GM12878 (cell line): ENCODE results near the gene RNASE7. TPM values are rescaled to one million over a fixed set of nuclear protein-coding genes. Genes with fewer than 3 reads are reported as not detected.

ENCODE experiments used
- ATAC-seq: fragments of 200-7000 bp; cut with Tn5 transposase; 3 replicates; pipeline ENCODE4 v1.9.1; 2020; ENCODE audit warnings: mild to moderate bottlenecking, moderate library complexity
- BruUV-seq: library from RNA; stranded (reverse); fragments of 400-500 nt; replicated peaks from 2 replicates; lab custom pipeline; 2021; lab: Mats Ljungman, UMichigan
- CTCF ChIA-PET: fragments of 300-600 bp; sonication (Branson Sonifier 250); formaldehyde crosslinking; extraction: SDS; loops from one replicate; lab custom pipeline; 2021; ENCODE audit warnings: inconsistent platforms; lab: Yijun Ruan, JAX
- POLR2A ChIA-PET: fragments of 350-600 bp; formaldehyde crosslinking; extraction: SDS; loops from one replicate; lab custom pipeline; 2021; ENCODE audit warnings: inconsistent platforms; lab: Charles Lee
- RAD21 ChIA-PET: fragments of 300-600 bp; sonication (Branson Sonifier 250); formaldehyde crosslinking; loops from one replicate; lab custom pipeline; 2023; ENCODE audit warnings: antibody characterized with exemption; ENCODE audit not compliant: unreplicated experiment; lab: Charles Lee
- SMC1A ChIA-PET: fragments of 300-600 bp; sonication (Branson Sonifier 250); formaldehyde crosslinking; loops from one replicate; lab custom pipeline; 2023; ENCODE audit not compliant: unreplicated experiment, uncharacterized antibody; lab: Charles Lee
- DNase-seq: peaks from one replicate; pipeline ENCODE4 v3.0.0-alpha.2; 2011; ENCODE audit warnings: low read depth, low spot score
- FAIRE-seq: peaks from 3 replicates; lab custom pipeline; 2011; peaks lifted over from hg19 to GRCh38; lab: Jason Lieb, UNC
- H2AFZ ChIP-seq: 2 replicates; pipeline ENCODE4 v1.6.0; 2011; ENCODE audit warnings: low read depth, low read length, control low read depth; ENCODE audit not compliant: control insufficient read depth
- H3K27ac ChIP-seq: 2 replicates; pipeline ENCODE4 v1.5.1; 2011; ENCODE audit warnings: control low read depth; ENCODE audit not compliant: control insufficient read depth, insufficient read depth
- H3K27me3 ChIP-seq, 2 experiments: replicated peaks in 1 of 2; 2 replicates each; pipeline versions ENCODE4 v1.6.0 to v1.6.1; 2011; ENCODE audit warnings: low read length in 1 of 2; ENCODE audit not compliant: control insufficient read depth in 2 of 2, insufficient read depth in 2 of 2
- H3K36me3 ChIP-seq, 2 experiments: 2 replicates each; pipeline ENCODE4 v1.5.1; 2011; ENCODE audit warnings: low read length in 1 of 2; ENCODE audit not compliant: control insufficient read depth in 2 of 2, insufficient read depth in 2 of 2
- H3K4me1 ChIP-seq: 2 replicates; pipeline ENCODE4 v1.6.1; 2011; ENCODE audit warnings: mild to moderate bottlenecking, low read length, moderate library complexity, mixed read lengths; ENCODE audit not compliant: control insufficient read depth, insufficient read depth
- H3K4me2 ChIP-seq: 2 replicates; pipeline ENCODE4 v1.6.0; 2011; ENCODE audit warnings: control low read depth; ENCODE audit not compliant: control insufficient read depth, insufficient read depth
- H3K4me3 ChIP-seq: fragments of 200-600 bp; sonication (generic); 2 replicates; pipeline ENCODE4 v1.5.1; 2016
- H3K79me2 ChIP-seq: 2 replicates; pipeline ENCODE4 v1.6.0; 2011; ENCODE audit warnings: low read length; ENCODE audit not compliant: control insufficient read depth, insufficient read depth
- H3K9ac ChIP-seq: 2 replicates; pipeline ENCODE4 v1.8.0; 2011; ENCODE audit warnings: low read length, control low read depth, mixed read lengths; ENCODE audit not compliant: control insufficient read depth, insufficient read depth
- H3K9me3 ChIP-seq: replicated peaks from 3 replicates; pipeline ENCODE4 v1.5.1; 2011; ENCODE audit warnings: mild to moderate bottlenecking, low read length; ENCODE audit not compliant: control insufficient read depth, insufficient read depth
- H4K20me1 ChIP-seq: 2 replicates; pipeline ENCODE4 v1.6.0; 2011; ENCODE audit not compliant: control insufficient read depth, insufficient read depth
- BMI1 ChIP-seq: fragments of 450-650 bp; IDR thresholded peaks from 2 replicates; pipeline ENCODE4 v1.6.1; 2016; ENCODE audit warnings: mild to moderate bottlenecking, moderate library complexity, borderline replicate concordance
- BRCA1 ChIP-seq: IDR thresholded peaks from 2 replicates; pipeline ENCODE4 v1.6.1; 2011; ENCODE audit warnings: low read depth, low read length, improper control_type of control experiment
- EZH2 ChIP-seq: IDR thresholded peaks from 2 replicates; pipeline ENCODE4 v1.6.1; 2012; ENCODE audit warnings: low read depth, mild to moderate bottlenecking, control low read depth, inconsistent platforms, low read length, borderline replicate concordance; ENCODE audit not compliant: control insufficient read depth
- FOXM1 ChIP-seq: IDR thresholded peaks from 2 replicates; pipeline ENCODE4 v1.6.1; 2012; ENCODE audit warnings: low read depth, mild to moderate bottlenecking, inconsistent platforms, low read length, moderate library complexity
- HCFC1 ChIP-seq: fragments of 150-350 bp; IDR thresholded peaks from 2 replicates; pipeline ENCODE4 v1.6.1; 2014; ENCODE audit warnings: low read length
- HDGF ChIP-seq: fragments of 450-650 bp; IDR thresholded peaks from 2 replicates; pipeline ENCODE4 v1.6.1; 2016; ENCODE audit warnings: antibody characterized with exemption
- MTA3 ChIP-seq: IDR thresholded peaks from 2 replicates; pipeline ENCODE4 v1.6.1; 2012; ENCODE audit warnings: low read length, inconsistent platforms, borderline replicate concordance
- NBN ChIP-seq: fragments of 450-650 bp; IDR thresholded peaks from 2 replicates; pipeline ENCODE4 v1.6.1; 2016
- POLR2A ChIP-seq: IDR thresholded peaks from 2 replicates; pipeline ENCODE4 v1.6.1; 2011; ENCODE audit warnings: low read depth, mild to moderate bottlenecking, low read length
- POU2F2 ChIP-seq: IDR thresholded peaks from 3 replicates; pipeline ENCODE4 v1.6.1; 2011; ENCODE audit warnings: low read depth, mild to moderate bottlenecking, low read length, borderline replicate concordance
- RELB ChIP-seq: fragments of 450-650 bp; IDR thresholded peaks from 2 replicates; pipeline ENCODE4 v1.6.1; 2017; ENCODE audit warnings: low read depth, mild to moderate bottlenecking, moderate library complexity
- SIX5 ChIP-seq: IDR thresholded peaks from 2 replicates; pipeline ENCODE4 v1.6.1; 2011; ENCODE audit warnings: mild to moderate bottlenecking, low read depth, low read length, moderate library complexity; ENCODE audit not compliant: severe bottlenecking
- SMAD1 ChIP-seq: fragments of 450-650 bp; IDR thresholded peaks from 2 replicates; pipeline ENCODE4 v1.6.1; 2018; ENCODE audit warnings: mild to moderate bottlenecking, low read depth; ENCODE audit not compliant: partially characterized antibody
- SMARCA5 ChIP-seq: fragments of 450-650 bp; IDR thresholded peaks from 2 replicates; pipeline ENCODE4 v1.6.1; 2017; ENCODE audit warnings: mild to moderate bottlenecking
- SPI1 ChIP-seq: IDR thresholded peaks from 2 replicates; pipeline ENCODE4 v1.6.1; 2011; ENCODE audit warnings: low read depth, mild to moderate bottlenecking, low read length, moderate library complexity, borderline replicate concordance; ENCODE audit not compliant: insufficient read depth
- SUZ12 ChIP-seq: fragments of 200-600 bp; sonication (generic); IDR thresholded peaks from one replicate; pipeline ENCODE4 v1.6.1; 2018; ENCODE audit warnings: antibody characterized with exemption, mild to moderate bottlenecking; ENCODE audit not compliant: unreplicated experiment
- TBL1XR1 ChIP-seq: IDR thresholded peaks from 2 replicates; pipeline ENCODE4 v1.6.1; 2012; ENCODE audit warnings: low read depth, low read length, improper control_type of control experiment
- TCF12 ChIP-seq: IDR thresholded peaks from 2 replicates; pipeline ENCODE4 v1.6.1; 2011; ENCODE audit warnings: low read depth, mild to moderate bottlenecking, low read length
- ZNF274 ChIP-seq: IDR thresholded peaks from one replicate; pipeline ENCODE4 v1.8.0; 2011; ENCODE audit not compliant: insufficient read length, insufficient read depth
- ZNF622 ChIP-seq: fragments of 450-650 bp; IDR thresholded peaks from 2 replicates; pipeline ENCODE4 v1.6.1; 2017; ENCODE audit warnings: mild to moderate bottlenecking, inconsistent platforms
- WGBS: methylation state at CpG from one replicate; pipeline ENCODE4 v1.1.6; 2016; ENCODE audit warnings: low lambda C conversion rate; ENCODE audit not compliant: insufficient replicate concordance, insufficient coverage; ENCODE audit errors: missing lambda C conversion rate; 5-methylcytosine and 5-hydroxymethylcytosine counted together
- in situ Hi-C: fragments of 300-500 bp; cut with MboI; formaldehyde crosslinking; loops from 9 replicates; pipeline ENCODE4 v1.14.3; 2018; ENCODE audit warnings: mixed read lengths
- intact Hi-C: fragments of 100-400 bp; cut with micrococcal nuclease; formaldehyde crosslinking; loops from one replicate; pipeline ENCODE4 v1.14.2; 2022; ENCODE audit not compliant: unreplicated experiment
- polyA plus RNA-seq, 11 experiments: library from polyadenylated mRNA; depleted of rRNA in 4 of 11; unstranded in 6 of 11; stranded (reverse) in 5 of 11; fragments of >200 nt; fragmentation: Nextera tagmentation in 4 of 11; fragmentation: Illumina TruSeq in 1 of 11; extraction: Ambion mirVana in 4 of 11; extraction: Trizol in 1 of 11; gene quantifications; 1 replicate in 1 of 11; 2 replicates in 10 of 11; pipeline versions ENCODE4 v1.2.1 to v1.2.3, GENCODE V29; 2011 to 2016; ENCODE audit warnings: inconsistent platforms in 2 of 11, missing spikeins in 2 of 11, low read depth in 1 of 11
- total RNA-seq, 4 experiments: library from RNA; depleted of rRNA in 3 of 4; stranded (reverse); fragments of >200 nt in 3 of 4; fragmentation: Illumina TruSeq in 1 of 4; extraction: Trizol in 1 of 4; gene quantifications; 2 replicates each; pipeline versions ENCODE4 v1.2.1 to v1.2.3, GENCODE V29; 2013 to 2021

RNASE7 gene
- total and polyA plus RNA-seq, 10 of the 15 experiments (the other 5 are each of a cell fraction or from before 2014, with no cell fraction given) = not detected

- no peak for TF ChIP-seq ZNF622
- TF ChIP-seq ZNF274 = no peak
- TF ChIP-seq FOXM1 = no peak
- TF ChIP-seq BMI1 = no peak
- no peak for TF ChIP-seq POU2F2
- TF ChIP-seq HDGF = no peak
- no peak for TF ChIP-seq EZH2
- no peak for TF ChIP-seq SPI1
- no peak for TF ChIP-seq MTA3
- no peak for TF ChIP-seq SIX5
These were observed 25.6 kb upstream of the RNASE7 start (continued) for GRCh38 chr14:21016413-21017190.

GRCh38 chr14:21017528-21018245, 24.5 kb upstream of the RNASE7 start:
- ATAC-seq (no peak), FAIRE-seq (no peak), DNase-seq (no peak)
- Histone ChIP-seq H3K27ac (no peak overlapping the region), H3K36me3 (no peaks in the 10 kb centered on the region), H3K9me3 (no peaks in the 10 kb centered on the region), H3K4me2 (no peak overlapping the region), H4K20me1 (no peaks in the 10 kb centered on the region), H3K9ac (no peak overlapping the region), H3K4me3 (no peak overlapping the region), H3K79me2 (no peaks in the 10 kb centered on the region), H3K27me3 (peaks cover 2 to 7% of the 10 kb centered on the region in 2 experiments; a peak in 3 of 4 replicates), H2AFZ (no peak overlapping the region), H3K4me1 (no peaks in the 10 kb centered on the region)
- POLR2A ChIA-PET = no interaction called here
- intact Hi-C loops = no loop called here
- SMC1A ChIA-PET = interaction anchor here (0.9 to 2.2 kb wide), 3 partner anchors 22 to 88 kb away, joined by 3 to 11 read pairs (median 3); no protein-coding TSS in a partner anchor
- BruUV-seq = no TSS peak
- RAD21 ChIA-PET = interaction anchor here (1.2 kb wide), 1 partner anchor 75 kb away, joined by 4 read pairs; no protein-coding TSS in a partner anchor
- CTCF ChIA-PET = interaction anchor here (0.7 to 10.7 kb wide), 4 partner anchors 14 to 93 kb away, joined by 3 to 253 read pairs (median 6); partner anchors contain the start of gene TMEM253
- in situ Hi-C loops = loop anchor here (5.0 kb wide), 1 partner anchor 85 kb away; the partner anchor contains the start of gene TMEM253
- 51% methylated on average over 27 of the region's 28 CpGs for WGBS
- TF ChIP-seq TBL1XR1 (no peak), SMARCA5 (no peak), BRCA1 (no peak), SMAD1 (no peak), RELB (no peak), TCF12 (no peak), SUZ12 (no peak), POLR2A (no peak), NBN (no peak), HCFC1 (no peak)
